ENCODE data around the gene PLA2G4C.

Gene PLA2G4C, protein sequence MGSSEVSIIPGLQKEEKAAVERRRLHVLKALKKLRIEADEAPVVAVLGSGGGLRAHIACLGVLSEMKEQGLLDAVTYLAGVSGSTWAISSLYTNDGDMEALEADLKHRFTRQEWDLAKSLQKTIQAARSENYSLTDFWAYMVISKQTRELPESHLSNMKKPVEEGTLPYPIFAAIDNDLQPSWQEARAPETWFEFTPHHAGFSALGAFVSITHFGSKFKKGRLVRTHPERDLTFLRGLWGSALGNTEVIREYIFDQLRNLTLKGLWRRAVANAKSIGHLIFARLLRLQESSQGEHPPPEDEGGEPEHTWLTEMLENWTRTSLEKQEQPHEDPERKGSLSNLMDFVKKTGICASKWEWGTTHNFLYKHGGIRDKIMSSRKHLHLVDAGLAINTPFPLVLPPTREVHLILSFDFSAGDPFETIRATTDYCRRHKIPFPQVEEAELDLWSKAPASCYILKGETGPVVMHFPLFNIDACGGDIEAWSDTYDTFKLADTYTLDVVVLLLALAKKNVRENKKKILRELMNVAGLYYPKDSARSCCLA

DNA sequence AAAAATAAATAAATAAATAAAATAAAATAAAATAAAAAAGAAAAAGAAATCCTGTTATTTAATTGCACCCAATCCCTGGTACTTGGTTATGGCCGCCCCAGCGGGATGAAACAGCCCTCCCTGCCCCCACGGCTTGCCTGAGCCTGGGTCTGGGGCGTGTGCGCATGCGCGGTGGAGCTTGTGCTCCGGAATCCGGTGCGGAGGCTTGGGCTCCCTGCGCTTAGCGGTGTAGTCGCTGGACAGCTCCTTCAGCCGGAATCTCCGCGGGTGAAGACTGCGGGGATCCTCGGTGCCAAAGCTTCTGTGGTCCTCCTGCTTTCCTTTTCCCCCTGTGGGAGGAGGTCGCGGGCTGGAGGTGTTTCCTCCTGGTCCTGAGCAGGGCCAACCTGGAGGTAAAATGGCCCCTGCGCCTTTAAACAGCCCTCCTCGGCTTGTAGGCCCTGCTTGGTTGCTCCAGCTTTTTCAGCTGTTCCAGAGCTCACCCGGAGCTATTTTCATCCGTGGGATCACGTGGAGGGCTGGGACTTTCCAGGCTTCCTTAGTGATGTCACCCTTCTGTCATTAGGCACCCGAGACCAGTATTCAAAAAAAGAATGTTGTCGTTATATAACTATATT, at the start of gene PLA2G4C:
Gene PLA2G4C (minus strand): TSS at position 468 of the 617 bp plus-strand sequence. CDS start 4,288 bp downstream, outside the sequence.
- DNase-seq: peak; percentile 96

- no peak for DNase-seq
These were observed 47.7 kb upstream of the PLA2G4C start for GRCh38 chr19:48158210-48158790.

DNA sequence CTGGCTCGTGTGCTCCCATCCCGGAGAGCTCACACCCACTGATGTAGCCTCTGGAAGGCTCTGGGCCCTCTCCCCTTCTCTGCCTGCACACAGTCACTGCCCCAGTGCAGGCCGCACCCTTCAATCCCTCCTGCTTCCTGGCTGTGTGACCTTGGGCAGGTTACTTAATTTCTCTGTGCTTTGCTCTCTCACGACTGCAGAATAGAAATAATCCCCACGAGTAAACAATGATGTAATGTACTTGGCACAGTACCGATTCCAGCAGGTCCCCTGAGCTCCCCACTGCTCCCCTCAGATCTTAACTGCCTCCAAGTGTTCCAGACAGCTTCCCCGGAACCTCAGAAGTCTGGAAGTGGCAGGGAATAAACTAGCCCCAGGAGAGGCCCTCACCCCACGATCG, 43.4 kb upstream of the PLA2G4C start:
- no peak for DNase-seq

GRCh38 chr19:48152551-48152950, 41.9 kb upstream of the PLA2G4C start:
- DNase-seq: no peak

GRCh38 chr19:48149430-48149829, 38.8 kb upstream of the PLA2G4C start:
- DNase-seq: no peak

GRCh38 chr19:48148576-48148975, 38.0 kb upstream of the PLA2G4C start:
- no peak for DNase-seq

- no peak for DNase-seq
These were observed 37.1 kb upstream of the PLA2G4C start for GRCh38 chr19:48147597-48148175.

DNA sequence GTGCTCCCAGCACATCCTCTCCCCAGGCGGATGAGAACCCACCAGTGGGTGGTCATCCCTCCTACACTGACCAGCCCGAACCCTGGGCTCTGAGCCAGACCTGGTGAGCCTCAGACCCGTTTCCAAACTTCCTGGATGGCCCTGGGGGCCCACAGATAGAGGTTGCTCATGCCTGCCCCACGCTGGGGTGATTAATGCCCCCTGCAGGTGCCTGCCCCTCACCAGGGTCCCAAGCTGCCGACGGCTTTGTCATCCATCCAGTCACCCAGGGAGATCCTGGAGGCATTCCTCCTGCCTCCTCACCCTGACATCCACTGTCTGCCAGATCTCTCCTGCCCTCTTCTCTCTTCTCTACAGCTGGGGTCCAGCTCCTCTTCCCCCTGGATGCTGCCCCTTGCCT, 28.4 kb upstream of the PLA2G4C start:
- DNase-seq: no peak

GRCh38 chr19:48137411-48137810, 26.8 kb upstream of the PLA2G4C start:
- DNase-seq: no peak

GRCh38 chr19:48136547-48136946, 25.9 kb upstream of the PLA2G4C start:
- DNase-seq: no peak

DNA sequence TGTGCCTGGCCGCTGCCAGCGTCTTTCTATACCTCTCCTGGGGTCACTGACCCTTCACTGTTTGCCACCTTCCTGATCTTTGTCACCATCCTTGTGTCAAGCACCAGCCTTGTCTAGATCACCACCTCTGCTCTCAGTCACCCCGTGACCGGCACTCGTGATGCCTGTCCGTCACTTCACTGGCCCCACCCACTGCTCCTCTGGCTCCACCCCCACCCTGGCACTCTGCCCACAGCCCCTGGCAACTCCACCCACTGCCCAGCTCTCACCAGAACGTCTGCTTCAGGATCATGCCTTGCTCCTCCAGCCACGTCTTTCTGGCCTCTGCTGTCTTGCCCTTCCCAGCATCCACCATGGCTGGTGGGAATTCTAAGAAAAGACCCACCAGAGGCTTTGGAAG, 24.8 kb upstream of the PLA2G4C start:
- no peak for DNase-seq

DNA sequence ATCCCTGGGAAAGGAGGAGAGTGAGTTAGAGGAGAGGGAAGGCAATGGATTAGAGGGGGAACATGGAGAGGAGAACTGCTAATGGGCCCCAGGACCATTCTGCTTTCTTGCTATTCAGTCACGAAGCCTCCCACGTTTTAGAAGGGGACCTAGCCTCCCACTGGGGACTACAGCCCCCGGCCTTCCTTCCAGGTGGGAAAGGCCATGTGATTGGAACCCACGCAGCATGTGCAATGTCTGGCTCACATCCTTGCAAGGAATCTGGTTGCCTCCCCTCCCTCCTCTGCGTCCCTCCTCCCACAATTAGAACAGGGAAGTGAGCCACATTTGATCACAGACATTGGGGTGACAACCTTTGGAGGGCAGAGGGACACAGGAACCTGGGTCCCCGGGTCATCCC, 22.5 kb upstream of the PLA2G4C start:
- DNase-seq: no peak

- DNase-seq: no peak
These were observed 16.9 kb upstream of the PLA2G4C start for GRCh38 chr19:48127561-48127960.

- no peak for DNase-seq
These were observed 13.5 kb upstream of the PLA2G4C start for GRCh38 chr19:48123907-48124651.

DNA sequence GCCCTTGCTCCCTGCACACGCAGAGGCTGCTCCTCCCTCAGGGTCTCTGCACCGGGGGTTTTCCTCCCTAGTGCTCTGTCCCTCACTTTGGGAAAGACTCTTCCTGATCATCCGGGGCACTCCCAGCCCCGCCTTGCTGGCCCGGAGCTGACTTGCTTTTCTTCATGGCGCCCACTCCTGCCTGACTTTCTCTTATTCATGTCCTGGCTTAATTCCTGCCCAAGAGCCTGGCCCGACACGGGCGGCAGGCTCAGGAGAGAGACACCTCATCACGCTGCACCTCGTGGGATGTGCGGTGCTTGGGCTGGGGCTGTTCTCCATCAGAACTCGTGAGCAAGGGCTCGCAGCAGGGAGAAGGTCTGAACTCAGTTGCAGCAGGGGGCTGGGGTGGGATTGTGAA, 11.8 kb upstream of the PLA2G4C start:
- no peak for DNase-seq

DNA sequence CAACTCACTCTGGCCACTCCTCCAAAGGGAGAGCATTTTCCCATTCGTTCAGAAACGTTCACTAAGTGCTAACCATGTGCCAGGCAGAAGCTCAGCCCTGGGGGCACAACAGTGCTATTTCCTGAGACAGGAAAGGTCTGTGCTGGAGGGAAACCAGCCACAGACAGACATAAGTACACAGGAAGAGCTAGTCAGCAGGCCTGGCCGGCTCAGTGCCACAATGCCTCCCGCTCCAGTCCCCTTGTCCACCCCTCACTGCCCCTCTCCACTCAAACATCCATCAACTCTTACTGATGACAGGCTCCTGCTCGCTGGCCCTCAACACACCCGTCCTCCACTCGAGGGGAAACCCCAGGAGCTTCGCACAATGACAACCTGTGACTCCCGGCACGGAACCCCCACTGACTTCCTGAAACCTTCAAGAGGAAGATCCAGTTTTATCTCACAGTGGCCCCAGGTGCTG, 11.3 kb upstream of the PLA2G4C start:
- no peak for DNase-seq

- no peak for DNase-seq
These were observed 10.4 kb upstream of the PLA2G4C start for GRCh38 chr19:48121066-48121465.

DNA sequence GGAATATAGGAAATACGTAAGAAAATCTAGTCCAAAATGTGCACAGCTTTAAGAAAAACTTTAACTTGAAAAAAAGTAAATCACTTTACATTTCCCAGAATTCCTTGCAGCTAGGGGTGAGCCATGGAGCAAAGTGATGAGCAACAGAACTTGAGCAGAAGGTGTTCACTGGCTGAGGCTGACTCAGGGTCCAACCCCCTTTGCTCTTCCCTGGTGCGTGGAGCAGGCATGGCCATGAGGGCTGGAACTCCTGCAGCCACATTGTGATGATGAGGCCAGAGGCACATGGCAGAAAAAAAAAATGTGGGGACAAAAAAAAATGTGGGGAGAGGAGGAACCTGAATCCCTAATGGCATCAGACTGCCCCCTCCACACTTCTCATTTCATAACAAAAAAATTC, 9.9 kb upstream of the PLA2G4C start:
- no peak for DNase-seq

GRCh38 chr19:48118131-48118517, 7.5 kb upstream of the PLA2G4C start:
- no peak for DNase-seq

GRCh38 chr19:48117515-48118130, 7.0 kb upstream of the PLA2G4C start:
- no peak for DNase-seq

DNA sequence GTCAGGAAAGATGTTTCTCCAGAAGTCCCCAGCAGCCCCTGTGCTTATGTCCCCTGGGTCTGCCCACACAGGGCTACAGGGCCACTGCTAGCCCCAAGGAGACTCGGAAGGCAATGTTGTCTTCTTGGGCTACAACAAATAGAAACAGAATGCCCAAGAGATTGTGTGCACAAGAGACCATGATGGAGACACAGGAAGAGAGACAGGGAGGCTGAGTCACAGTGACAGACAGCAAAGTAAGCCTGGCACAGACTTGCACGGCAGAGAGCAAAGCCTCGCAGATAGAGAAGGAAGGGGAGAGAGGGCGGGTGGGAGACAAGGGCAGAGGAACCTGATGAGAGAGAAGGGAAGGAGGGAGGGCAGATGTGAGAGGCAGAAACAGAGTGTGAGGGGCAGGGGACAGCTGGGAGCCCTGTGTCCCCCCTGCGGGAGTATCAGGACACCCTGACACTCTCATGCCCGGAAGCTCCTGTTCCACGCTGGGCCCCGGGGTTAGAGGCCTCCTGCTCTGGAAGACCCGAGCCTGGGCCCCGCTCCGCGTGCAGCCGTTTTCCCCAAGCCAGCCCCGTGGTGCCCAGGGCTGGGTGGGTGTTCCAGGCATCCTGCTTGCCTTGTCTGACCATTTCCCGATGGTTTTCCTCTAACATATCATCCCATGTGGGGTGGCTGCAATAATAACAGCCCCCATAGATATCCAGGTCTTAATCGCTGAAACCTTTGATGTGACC, 2.7 kb upstream of the PLA2G4C start:
- no peak for DNase-seq

- DNase-seq: no peak
These were observed 663 bp upstream of the PLA2G4C start for GRCh38 chr19:48111280-48111679.
